Brain microvascular endothelial cell (primary cell): ENCODE measurements around the gene GLB1L2.

Experiments used
- DNase-seq: peaks from one replicate; pipeline ENCODE4 v3.0.0-alpha.2; 2020
- H3K27ac ChIP-seq: fragments of 250-450 bp; sonication (Bioruptor Pico); 2 replicates; pipeline ENCODE4 v1.5.1; 2020; ENCODE audit warnings: mild to moderate bottlenecking, moderate library complexity
- H3K27me3 ChIP-seq: fragments of 250-450 bp; sonication (Bioruptor Pico); replicated peaks from 2 replicates; pipeline ENCODE4 v1.5.1; 2020; ENCODE audit warnings: mild to moderate bottlenecking
- H3K36me3 ChIP-seq: fragments of 250-450 bp; sonication (Bioruptor Pico); replicated peaks from 2 replicates; pipeline ENCODE4 v1.5.1; 2020; ENCODE audit warnings: mild to moderate bottlenecking
- H3K4me3 ChIP-seq: 2 replicates; pipeline ENCODE4 v1.5.1; 2011; ENCODE audit warnings: low read depth, mild to moderate bottlenecking, control low read depth, low read length, moderate library complexity
- CTCF ChIP-seq: IDR thresholded peaks from 2 replicates; pipeline ENCODE4 v1.5.1; 2011; ENCODE audit warnings: low read depth, mild to moderate bottlenecking, moderate library complexity, low read length, control low read depth, inconsistent platforms; ENCODE audit errors: missing control alignments
- in situ Hi-C: cut with HindIII; loops from 2 replicates; pipeline ENCODE4 v1.10.0; 2017; ENCODE audit warnings: low sequenced_read_pairs, low pct_ligation_motif_present

Gene GLB1L2

GRCh38 chr11:134355656-134356055 lies 23.9 kb downstream of the GLB1L2 start:
- no peak overlapping the region for H3K4me3 ChIP-seq
- no peak overlapping the region for H3K27ac ChIP-seq
- H3K36me3 ChIP-seq: no peaks in the 10 kb centered on the region
- in situ Hi-C loops: no loop called here
- no peak for DNase-seq
- TF ChIP-seq CTCF: no peak
- no peaks in the 10 kb centered on the region for H3K27me3 ChIP-seq

- TF ChIP-seq CTCF: no peak
- H3K36me3 ChIP-seq: no peaks in the 10 kb centered on the region
- no peak for DNase-seq
- in situ Hi-C loops: no loop called here
- H3K4me3 ChIP-seq: no peak overlapping the region
- no peaks in the 10 kb centered on the region for H3K27me3 ChIP-seq
- H3K27ac ChIP-seq: no peak overlapping the region
Observed at GRCh38 chr11:134356656-134357544, 25.1 kb downstream of the GLB1L2 start.

- in situ Hi-C loops: no loop called here
Observed at GRCh38 chr11:134357545-134357839, 25.7 kb downstream of the GLB1L2 start.

GRCh38 chr11:134358165-134358855 lies 26.5 kb downstream of the GLB1L2 start:
- Histone ChIP-seq H3K4me3 (no peak overlapping the region), H3K27me3 (no peaks in the 10 kb centered on the region), H3K36me3 (no peaks in the 10 kb centered on the region), H3K27ac (no peak overlapping the region)
- TF ChIP-seq CTCF: no peak
- no peak for DNase-seq
- in situ Hi-C loops: no loop called here

More at GRCh38 chr11:134357545-134357839, 25.7 kb downstream of the GLB1L2 start:
- Histone ChIP-seq H3K4me3 (no peak overlapping the region), H3K36me3 (no peaks in the 10 kb centered on the region), H3K27me3 (no peaks in the 10 kb centered on the region), H3K27ac (no peak overlapping the region)
- DNase-seq: no peak
- no peak for TF ChIP-seq CTCF

- H3K36me3 ChIP-seq: no peaks in the 10 kb centered on the region
- no peak for DNase-seq
- in situ Hi-C loops: no loop called here
- no peaks in the 10 kb centered on the region for H3K27me3 ChIP-seq
- no peak overlapping the region for H3K27ac ChIP-seq
- TF ChIP-seq CTCF: no peak
- H3K4me3 ChIP-seq: no peak overlapping the region
Observed at GRCh38 chr11:134358856-134359490, 27.2 kb downstream of the GLB1L2 start.
